Stimulated activated CD8-positive, alpha-beta memory T cell treated with anti-CD3 and anti-CD28 coated beads, Interleukin-15, amount 100 ng/mL, for 48 hours (primary cell): ENCODE data around the gene REC114.
"Not testable (repeated sequence)": the region's sequence is repeated elsewhere in the genome, so short reads cannot be mapped to it uniquely, and the experiment has no call there.

Source experiments
- DNase-seq, 2 donors: peaks; one replicate each; pipeline ENCODE4 v3.0.0-alpha.2; 2020; ENCODE audit warnings: low read depth in 2 of 2

REC114 gene

DNA sequence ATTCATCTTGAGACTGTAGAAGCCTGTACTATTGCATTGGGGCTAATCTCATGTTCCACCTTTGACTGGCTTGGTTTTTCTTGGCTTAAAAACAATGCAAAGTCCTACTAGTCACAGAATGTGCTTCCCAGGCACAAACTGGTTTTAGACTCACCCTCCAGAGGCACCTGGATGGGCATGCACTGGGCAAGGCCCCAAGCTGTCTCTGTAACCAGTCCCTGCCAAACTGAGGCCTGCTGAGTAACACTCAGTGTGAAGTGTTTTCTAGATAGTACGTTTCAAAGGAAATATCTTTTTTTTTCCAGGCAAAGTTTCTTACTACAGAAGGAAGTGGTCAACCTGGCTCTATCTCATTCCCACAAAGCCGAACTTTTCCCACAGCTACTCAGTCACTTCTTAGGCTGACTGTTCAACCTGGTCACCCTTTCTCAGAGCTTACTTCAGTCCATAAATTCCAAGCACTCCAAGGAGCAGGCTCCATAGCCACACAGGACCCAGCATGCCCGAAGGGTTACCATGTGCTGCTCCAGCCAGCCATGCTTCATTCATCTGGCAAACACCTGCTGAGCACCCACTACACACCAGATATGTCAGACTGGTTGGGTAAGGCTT, 132.8 kb downstream of the REC114 start:
- no peak for DNase-seq

DNA sequence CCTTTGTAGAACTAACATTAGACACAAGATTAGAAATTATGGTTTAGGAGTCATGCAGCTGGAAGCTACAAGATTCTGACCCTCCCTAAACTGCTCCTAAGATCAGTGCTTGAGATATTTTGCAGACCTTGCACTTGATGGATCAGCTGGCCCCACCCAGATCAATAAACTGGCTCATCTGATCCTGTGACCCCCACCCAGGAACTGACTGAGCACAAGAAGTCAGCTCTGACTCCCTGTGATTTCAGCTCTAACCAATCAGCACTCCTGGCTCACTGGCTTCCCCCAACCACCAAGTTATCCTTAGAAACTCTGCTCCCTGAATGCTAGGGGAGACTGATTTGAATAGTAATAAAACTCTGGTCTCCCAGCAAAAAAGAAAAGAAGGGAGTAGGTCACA, 134.6 kb downstream of the REC114 start:
- DNase-seq, result not testable (repeated sequence)

DNA sequence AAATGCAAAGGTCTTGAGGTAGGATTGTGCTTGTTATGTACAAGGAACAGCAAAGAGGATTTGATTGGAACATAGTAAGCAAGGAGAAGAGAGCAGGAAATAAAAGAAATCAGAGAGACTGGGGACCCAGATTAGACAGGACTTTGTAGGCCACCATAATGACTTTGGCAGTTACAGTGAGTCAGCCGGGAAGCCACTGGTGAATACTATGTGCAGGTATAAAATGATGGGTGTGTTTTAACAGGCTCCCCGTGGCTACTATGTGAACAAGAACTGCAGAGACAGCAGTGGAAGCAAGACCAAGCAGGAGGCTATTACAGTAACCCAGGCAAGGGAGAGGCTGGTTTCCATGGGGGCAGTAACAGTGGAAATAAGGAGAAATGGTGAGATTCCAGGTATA, 135.1 kb downstream of the REC114 start:
- DNase-seq, result no peak

DNA sequence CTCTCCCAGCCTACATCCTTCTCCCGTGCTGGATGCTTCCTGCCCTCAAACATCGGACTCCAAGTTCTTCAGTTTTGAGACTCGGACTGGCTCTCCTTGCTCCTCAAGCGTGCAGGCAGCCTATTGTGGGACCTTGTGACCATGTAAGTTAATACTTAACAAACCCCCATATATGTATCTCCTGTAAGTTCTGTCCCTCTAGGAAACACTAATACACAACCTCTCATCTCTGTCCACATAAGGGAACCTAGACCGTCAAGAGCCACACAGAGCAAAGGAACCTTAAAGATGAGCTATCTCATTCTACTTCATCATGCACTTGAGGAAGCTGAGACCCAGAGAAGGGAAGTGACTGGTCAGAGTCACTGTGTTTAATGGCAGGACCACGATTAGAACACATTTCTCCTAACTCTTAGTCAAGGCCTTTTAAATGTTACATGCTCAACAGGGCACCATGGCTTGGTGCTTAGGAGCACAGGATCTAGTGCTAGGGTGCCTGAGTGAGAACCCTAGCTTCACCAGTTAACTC, 140.0 kb downstream of the REC114 start:
- DNase-seq, result no peak

DNA sequence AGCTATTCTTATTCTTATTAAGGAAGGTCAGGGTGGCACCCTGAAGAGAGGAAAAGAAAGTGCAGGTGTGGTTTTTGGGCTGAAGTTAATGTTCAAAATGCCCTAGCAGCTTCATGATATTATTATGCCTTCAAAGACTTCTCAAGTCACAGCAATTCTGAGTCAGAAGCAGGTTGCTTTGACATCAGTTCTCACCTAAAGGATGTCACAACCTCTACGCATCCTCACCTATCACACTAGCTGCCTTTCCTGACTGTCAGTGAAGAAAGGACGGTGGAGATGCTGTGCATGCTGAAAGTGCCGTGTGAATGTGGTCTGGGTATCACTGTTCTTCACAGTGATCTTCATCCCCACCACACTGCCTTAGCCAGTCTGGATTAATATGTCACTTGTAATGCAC, 140.6 kb downstream of the REC114 start:
- no peak for DNase-seq

DNA sequence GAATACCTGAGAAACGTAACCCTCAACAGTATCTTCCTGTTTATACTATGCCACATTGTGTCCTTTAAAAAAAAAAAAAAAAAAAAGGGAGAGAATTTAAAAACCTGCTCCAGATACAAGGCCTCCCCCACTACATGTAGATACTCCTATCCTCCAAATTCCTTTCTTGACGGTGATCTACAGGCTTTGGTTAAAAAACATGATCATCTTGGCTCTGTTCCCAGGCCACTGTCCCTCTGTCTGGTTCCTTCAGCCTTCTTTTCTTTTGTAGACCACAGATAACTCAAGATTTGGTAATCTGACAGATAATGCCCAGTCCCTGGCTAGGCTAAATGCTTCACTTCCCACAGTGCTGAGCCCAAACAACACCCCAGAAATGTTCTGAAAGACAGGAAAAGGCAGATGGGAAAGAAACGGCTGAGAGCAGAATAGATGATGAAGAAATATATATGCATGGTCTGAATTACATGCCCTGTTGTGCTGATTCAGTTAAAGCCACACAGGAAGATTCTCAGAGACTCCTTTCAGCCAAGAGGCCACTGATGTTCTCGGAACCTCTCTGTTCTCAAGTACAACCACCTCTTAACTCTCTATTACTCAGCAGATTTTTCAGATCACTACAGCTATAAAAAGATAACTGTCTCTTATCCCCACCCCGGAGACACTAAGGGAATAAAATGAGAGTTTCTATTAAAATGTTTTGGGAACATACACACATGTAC, 141.9 kb downstream of the REC114 start:
- no peak for DNase-seq

DNA sequence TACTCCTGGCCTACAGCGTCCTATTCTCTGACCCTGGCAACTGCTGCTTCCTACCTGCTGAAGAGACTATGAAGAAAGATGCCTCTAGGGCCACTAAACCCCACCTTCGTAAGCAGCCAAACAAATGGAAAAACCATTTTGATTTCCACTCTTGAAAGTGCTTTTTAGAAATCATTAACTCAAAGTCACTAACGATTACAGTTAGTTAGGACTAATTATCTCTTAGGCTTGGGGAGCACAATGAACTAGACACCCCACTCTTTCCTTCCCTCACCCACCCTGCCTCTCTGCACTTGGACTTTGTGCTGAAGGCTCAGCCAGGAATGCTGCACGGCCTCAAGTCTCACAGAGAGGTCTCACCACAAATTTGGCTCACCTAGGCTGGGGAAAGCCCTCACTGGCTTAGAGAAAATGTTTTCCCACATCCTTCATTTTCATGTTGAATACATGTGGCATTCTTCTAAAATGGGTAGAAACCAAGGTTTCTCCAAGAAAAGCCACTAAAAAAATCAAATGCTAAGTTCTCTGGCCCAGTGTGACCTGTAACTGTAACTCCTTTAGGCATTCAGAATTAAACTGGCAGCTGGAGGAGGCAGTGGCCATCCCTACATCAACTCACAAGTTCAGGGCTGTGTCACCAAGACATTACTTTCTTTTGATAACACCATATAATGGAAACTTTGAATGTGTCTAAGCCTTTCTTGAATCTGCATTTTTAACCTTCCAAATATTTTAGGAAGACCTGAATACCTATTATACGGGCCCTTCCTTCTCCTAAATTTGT, 143.1 kb downstream of the REC114 start:
- no peak for DNase-seq

DNA sequence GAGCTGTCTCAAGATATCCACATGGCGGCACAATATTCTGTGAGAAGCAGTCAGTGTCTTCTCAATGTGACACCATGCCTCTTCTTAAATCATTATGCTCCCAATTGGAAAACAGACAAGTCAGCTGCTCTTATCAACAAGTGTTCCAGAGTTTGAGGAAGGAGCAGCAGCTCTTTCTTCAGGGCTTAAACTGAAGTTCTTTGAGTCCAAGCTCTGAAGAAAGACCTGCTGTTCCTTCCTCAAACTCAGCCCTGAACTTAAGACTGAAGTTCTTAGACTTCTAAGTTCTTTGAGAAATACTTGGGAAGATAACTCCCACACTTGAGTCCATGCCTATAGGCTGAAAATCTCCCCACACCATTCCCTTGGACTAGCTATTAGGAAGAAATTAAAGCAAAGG, 146.8 kb downstream of the REC114 start:
- DNase-seq, result no peak

DNA sequence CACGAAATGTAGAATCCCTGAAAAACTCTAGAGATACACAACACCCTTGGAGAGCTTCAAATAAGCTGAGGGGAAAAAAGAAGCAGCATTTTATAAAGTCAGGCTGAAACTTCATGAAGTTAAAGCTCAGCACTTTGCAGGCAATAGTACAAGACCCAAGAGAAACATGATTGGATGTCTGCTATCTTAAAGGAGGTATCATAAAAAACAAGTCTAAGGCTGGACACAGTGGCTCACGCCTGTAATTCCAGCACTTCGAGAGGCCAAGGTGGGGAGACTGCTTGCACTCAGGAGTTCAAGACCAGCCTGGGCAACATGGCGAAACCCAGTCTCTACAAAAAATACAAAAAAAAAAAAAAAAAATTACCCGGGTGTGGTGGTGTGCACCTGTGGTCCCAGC, 147.3 kb downstream of the REC114 start:
- DNase-seq, result no peak

DNA sequence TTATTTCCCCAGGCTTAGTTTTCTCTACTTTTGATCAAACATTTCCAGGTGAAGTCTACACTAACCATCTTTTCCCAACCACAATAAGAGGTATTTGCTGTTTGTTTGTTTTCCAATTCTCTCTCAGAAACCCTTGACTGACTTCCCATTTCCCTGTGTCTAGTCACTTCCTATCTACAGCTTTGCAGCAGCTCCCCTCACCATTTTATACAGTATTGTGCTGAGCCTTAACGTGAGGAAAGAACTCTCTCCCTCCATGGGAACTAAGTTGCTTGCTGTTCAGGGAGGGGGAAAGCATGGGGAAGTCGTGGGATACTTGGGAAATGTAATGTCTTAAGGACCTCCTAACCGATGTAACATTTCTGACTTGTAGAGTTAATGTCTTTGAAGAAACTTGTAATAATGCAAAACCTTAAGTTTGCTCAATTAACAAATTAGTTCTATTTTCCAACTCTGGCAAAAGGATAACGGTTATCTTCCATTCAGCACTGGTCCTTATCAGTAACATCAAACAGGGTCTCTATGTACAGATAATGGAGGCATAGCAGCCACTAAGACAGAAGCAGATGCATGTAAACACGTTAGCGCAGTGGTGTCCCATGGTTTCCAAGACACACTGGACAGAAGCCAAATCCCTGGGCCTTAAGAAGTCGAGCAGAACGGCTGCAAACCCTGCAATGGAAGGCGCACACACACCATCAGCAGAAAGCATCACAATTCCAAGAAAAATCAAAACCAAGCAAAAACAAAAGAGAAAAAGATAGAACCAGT, 150.5 kb downstream of the REC114 start:
- DNase-seq, result no peak

DNA sequence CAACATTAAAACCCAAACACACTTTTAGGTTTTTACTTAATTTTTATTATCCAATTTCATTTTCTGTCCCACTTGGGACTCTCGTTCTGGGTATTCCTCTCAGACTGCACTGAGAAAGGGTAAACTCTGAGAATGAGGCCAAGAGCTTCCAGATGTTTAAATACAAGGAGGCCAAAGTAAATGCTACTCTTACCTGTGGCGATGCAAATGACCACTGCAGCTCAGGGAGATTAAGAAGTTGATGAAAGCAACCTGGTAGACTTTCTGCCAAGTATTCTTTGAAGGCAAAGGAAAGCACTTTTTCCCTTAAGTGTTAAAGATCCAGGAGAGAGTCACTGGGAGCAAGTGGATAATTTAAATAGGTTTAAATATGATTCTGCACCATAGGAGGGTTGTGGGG, 151.1 kb downstream of the REC114 start:
- no peak for DNase-seq

DNA sequence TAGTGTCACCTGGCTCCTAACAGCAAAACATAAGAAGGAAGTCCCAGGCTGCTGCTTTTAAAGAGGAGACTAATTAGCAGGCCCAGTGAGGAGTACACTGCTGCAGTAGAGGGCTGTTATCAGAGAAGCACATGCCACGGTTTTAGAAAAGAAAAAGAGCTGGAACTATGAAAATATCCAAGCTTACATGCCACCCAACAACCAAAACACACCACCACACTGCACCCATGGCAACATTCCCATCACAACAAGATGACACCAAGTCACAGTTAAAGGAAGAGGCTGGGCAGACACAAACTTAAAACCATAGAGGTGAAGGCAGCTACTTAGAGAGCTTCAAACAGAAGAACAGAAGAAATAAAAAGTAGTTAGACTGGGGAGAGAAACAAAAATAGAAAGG, 153.2 kb downstream of the REC114 start:
- no peak for DNase-seq

DNA sequence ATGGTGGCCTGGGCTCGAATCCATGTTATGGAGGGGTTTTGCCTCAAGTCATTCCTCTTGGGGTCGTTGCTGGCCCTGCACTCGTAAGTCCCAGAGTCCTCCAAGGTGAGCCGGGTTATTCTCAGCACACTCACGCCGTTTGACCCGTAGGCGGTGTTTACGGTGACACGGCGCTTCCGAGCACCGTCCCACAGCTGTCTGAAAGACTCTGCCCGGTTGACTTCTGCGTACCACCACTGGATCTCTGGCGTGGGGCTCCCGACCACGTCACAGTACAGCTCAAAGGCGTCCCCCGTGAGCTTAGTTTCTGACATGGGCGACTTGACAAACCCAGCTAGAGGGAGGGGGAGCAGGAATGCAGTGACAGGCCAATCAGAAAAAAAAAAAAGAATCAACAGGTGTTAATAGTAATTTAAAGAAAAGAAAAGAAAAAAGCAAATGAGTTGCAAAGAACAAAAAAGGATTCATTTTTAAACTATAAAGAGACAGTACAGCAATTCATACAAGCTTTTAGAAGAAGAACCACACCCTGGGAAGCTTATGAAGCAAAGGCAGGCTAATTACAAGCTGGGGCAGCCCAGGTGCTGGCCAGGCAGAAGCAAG, 154.2 kb downstream of the REC114 start:
- DNase-seq, result no peak

DNA sequence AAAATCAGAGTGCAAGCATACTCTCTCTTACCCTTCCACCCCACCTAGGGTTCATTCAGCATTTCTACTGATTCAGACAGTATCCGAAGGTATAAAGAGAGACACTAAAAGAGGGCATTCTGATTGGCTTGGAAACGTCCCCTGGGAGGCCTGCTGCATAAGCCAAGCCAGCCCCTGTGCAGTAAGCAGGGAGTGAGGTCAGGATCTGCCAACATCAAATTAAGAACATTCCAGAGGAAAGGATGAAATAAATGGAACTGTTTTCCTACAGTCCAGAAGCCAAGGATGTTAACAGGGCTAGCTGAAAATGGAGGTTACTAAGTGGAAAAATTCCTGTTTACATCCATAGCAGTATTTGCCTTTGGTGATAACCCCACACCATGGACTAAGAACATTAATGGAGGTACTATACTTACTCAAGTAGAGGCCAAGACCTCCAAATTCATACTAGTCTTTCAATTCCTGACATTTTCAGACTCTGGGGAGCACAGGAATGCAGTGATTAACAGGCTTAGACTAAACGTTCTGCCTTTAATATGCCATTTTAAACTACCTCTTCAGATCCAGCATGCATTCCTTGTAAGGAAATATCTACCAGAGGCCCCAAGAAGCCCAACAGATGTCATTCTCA, 155.7 kb downstream of the REC114 start:
- DNase-seq, result no peak

DNA sequence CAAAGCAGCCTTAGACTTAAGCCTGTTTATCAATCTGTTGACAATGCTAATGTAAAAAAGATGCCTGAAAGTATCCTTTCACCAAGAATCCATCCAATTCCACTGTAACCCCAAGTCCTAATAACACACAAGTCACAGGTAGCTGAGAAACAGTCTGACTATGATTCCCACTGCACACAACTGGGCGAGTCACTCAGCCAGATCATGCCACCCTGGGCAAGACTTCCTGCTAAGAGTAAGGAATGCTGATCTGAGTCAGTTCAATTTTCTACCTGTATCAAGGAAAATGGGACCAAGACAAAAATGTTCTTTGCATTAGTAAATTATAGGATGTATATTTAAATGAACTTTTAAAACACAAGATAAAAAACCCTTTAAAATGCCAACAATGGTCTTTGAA, 157.0 kb downstream of the REC114 start:
- no peak for DNase-seq

DNA sequence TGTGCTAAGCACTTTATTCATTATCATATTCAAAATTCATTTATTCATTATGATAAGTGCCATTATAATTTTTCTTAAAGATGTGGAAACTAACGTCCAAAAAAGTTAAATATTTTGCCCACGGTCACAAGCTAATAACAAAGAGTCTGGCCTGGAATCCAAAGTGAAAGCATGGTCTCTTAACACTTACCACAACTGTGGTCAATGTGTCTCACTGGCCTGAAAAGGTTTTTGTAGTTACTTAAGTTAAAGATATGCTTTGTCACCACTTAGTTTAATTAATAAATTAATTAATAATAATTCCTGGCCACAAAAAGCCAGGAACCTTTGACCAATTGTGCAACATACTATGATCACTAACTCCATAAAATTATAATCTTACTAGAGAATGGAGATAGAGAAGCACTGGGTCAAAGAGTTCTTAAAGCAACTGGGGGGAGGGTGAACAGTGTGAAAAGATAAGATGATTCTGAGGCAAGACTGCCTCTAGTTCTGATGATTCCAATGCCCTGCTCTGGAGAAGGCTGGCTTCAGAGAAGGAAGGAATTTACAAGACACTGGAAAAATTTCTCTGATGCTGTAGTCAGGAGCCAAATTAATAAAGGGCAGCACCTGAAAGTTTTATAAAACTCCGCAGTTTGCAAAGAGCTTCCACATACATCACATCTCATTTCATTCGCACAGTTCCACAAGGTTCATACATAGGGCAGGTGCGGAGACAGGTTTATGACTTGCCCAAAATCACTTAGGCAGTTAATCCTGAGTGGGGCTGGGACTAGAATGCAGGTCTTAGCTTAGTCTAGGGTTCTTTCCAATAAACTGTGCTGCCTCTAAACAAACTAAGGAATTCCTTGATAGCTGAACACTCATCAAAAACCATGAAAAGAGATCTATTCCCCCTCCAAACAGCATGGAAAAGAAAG, 157.7 kb downstream of the REC114 start:
- DNase-seq, result no peak

DNA sequence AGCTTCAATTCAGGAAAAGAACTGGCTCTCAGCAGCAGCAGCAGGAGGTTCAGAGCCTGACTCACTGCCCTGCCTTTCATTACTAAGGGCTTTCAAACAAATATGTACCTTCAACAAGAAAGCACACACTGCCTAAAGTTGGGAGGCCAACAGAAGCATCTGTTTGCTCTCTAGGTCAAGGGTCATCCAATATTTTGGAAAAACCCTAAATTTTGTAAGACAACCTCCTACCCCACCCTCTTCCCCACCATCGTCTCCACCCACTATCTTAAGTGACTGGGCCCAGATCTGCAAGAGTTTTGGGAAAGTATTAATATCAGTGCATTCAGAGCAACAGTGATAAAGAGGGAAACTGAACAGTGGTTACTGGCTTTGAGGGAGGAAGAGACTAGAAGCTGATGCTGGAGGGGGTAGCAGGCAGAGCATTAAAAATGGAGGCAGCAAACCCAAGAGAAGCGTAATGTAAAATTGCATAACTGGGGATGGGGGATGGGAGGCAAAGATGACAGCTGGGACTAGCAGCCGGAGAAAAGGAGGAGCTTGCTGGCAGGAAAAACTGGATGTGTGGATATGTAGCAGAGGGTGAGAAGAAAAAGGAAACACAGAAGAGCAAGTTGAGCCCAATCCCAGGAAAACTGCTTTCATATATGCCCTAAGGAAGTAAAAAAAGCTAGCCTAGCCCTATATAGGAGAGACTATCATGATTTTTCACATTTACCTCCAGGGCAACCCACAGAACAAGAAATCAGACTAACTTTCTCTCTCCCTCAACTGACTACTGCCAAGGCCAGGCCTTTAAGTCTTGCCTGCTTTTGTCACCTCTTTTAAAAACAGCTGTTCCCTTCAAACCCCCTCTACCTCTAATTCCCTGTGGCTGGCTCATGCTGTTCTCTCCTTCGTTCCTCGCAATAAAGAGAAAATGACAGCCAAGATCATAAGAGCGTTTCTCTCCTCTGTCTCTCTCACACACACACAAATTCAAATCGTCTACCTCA, 158.8 kb downstream of the REC114 start:
- no peak for DNase-seq

DNA sequence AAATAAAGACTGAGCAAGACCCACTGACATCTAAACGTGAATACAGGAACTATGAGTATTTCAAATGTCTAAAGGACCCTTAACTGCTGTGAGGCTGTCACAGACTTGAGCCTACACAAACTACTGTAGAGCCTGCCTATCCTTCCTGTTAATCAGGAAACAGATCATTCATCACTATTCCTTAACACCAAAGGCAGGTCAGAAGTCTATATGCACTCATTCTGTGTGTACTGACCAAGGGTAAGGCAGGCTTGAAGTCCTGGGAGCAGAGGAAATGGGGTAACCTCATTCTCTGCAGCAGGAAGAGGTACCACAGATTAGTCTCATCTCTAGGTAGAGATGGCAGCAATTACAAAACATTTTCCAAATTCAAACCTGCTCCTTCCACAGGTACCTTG, 159.5 kb downstream of the REC114 start:
- no peak for DNase-seq

DNA sequence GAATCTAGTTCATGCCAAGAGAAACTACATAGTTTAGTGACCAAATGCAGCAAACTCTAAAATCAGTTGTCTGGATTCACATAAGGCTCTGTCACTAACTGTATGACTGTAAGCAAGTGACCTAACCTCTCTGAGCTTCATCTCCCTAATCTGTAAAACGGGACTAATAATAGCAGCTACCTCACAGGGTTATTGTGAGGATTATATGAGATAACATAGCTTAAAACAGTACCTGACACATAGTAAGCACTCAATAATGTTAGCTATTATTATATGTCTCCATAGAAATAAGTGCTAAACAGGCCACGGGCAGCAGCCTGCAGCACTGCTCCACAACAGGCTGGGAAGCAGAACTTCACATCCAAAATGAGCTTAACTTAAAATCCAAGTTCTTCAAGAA, 160.0 kb downstream of the REC114 start:
- DNase-seq, result no peak
